NCI-H187 (cell line): ENCODE results near the gene CDC37.
"Not testable (repeated sequence)": the region's sequence is repeated elsewhere in the genome, so short reads cannot be mapped to it uniquely, and the experiment has no call there.

ENCODE experiments used
- DNase-seq, 2 experiments: peaks; one replicate each; lab custom pipeline; 2025; lab: John Stamatoyannopoulos, UW

CDC37 gene

GRCh38 chr19:10419646-10420443 lies 16.5 kb upstream of the CDC37 start:
- no peak for DNase-seq

GRCh38 chr19:10419200-10419645 lies 15.9 kb upstream of the CDC37 start:
- DNase-seq, result no peak

GRCh38 chr19:10418485-10419199 lies 15.3 kb upstream of the CDC37 start:
- no peak for DNase-seq

GRCh38 chr19:10418235-10418484 lies 14.8 kb upstream of the CDC37 start:
- DNase-seq, result no peak

DNA sequence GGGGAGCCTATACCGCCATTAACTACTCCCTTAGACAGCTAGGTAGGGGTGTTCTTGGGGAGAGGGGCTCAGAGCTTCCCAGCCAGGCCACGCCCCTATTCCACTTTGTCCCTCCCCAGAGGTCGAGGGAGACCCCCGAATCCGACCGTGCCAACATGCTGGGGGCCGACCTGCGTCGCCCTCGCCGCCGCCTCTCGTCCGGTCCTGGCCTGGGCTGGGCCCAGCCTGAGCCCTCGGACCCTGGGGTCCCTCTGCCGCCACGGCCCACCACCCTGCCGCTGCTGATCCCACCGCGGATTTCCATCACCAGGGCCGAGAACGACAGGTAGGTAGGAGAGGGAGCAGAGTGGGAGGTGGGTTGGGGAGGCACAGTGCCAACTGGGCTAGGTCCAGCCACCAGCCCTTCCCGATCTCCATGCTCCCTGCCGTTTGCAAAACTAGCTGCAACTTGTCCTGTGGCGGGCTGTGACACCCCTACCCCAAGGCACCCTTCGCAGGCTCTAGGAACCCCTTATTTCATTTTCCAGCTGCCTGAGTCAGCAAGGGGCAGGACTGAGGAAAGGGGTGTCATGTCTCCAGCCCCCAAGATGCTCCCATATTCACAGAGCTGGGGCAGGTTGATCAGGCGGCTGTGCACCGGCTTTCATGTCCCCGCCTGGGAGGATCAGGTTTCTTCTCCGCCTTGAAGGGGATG lies 14.3 kb upstream of the CDC37 start:
- DNase-seq, result no peak

DNA sequence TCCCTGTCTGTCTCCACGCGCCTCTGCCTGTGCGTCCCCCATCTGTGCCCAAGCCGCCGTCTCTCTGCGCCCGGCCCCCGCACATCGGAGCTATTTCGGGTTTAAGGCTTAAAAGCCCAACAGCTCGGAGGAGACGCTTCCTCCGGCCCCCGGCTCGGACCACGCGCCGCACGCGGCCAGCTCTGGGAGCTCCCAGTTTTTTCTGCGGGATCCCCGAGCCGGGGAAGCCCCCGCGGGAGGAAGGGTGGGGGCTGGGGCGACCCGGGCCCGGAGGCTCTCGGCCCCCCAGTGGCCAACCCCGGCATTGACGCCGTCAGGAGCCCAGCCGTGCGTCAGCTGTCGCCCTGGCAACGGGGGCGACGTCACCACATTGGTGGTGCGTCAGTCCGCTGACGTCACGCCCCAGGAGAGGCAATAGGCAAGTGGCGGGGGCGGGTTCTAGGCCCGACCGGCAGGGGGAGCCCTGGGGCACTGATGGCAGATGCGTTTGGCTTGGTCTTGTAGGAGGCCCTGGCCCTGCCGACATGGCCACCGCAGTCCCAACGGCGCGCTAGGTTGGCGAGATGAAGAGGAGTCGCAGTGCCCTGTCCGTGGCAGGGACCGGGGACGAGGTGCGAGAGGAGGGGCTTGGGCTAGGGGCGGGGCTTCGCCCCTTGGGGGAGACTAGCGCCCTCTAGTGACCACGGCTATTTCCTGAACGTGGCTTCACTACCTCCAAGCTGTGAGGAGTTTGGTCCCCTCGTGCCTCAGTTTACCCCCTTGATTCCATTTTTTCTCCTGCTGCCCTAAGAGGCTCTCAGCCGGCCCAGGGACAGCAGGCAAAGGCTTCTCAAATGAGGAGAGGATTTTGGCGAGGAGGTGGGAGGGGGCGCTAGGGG lies 13.3 kb upstream of the CDC37 start:
- DNase-seq, result peak; percentile 13 to 21

DNA sequence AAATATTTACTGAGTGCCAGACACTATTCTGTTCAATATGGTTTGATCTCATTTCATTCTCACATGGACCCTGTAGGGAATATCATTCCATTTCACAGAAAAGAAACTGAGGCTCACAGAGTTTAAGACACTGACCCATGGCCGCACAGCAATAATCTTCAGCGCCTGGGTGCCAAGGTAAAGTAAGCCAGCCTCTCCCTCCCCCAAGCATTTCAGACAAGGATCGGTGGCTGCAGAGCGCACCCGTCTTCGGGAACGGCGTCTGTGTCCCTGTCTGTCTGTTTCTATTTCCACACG lies 12.7 kb upstream of the CDC37 start:
- no peak for DNase-seq

DNA sequence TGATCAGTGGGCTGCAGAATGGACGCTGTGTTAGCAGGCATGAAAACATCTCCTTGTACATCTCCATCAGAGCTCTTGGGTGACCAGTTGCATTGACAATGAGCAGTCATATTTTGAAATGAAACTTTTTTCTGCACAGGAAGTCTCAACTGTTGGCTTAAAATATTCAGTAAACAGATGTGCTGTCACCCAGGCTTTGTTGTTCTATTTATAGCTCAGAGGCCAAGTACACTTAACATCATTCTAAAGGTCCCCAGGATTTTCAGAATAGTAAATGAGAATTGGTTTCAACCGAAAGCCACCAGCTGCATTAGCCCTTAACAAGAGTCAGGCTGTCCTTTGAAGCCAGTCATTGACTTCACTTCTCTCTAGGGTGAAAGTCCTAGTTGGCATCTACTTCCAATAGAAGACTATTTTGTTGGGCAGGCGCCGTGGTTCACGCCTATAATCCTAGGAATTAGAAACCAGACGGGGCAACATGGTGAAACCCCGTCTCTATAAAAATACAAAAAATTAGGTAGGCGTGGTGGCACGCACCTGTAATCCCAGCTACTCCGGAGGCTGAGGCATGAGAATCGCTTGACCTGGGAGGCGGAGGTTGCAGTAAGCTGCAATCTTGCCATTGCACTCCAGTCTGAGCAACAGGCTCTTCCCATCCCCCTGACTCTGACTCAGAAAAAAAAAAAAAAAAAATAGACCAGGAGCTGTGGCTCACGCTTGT lies 9.1 kb upstream of the CDC37 start:
- DNase-seq, result no peak

DNA sequence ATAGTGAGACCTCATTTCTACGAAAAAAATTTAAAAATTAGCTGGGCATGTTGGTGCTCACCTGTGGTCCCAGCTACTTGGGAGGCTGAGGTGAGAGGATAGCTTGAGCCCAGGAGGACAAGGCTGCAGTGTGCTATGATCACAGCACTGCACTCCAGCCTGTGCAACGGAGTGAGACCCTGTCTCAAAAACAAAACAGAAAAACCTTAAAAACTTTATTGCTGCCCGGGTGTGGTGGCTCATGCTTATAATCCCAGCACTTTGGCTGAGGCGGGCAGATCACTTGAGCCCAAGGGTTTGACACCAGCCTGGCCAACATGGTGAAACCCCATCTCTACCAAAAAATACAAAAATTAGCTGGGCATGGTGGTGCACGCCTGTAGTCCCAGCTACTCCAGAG lies 7.9 kb upstream of the CDC37 start:
- DNase-seq, result not testable (repeated sequence)

DNA sequence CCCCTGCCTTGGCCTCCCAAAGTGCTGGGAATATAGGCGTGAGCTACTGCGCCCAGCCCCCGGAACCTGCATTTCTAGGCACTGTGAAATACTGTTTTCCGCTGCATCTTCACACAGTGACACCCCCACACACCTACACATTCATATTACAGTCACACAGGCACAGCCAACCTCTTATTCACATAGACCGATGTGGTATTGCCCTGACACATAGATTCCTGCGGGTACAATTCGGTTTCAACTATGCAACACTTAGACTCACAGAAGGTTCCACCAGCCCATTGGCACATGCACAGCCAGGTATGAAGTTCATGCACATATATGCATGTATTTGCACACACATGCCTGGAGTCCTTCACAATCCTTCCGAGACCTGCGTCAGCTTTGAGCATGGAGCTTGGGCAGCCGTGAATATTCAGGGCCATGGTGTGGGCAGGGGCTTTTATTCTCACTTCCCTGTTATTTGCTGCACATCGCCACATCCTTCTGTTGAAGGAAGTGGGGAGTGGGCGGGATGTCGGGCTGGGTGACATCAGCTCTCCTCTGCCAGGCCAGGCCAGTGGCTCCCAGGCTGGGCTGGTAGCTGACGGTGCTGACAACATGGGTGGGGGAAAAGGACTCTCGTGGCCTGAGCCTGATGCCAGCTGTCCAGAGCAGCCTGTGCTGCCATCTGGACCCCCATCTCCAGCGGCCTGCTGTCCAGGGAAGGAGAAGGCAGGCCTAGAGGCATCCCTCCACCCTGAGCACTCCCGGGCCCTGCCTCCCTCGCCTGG lies 5.4 kb upstream of the CDC37 start:
- DNase-seq, result no peak

DNA sequence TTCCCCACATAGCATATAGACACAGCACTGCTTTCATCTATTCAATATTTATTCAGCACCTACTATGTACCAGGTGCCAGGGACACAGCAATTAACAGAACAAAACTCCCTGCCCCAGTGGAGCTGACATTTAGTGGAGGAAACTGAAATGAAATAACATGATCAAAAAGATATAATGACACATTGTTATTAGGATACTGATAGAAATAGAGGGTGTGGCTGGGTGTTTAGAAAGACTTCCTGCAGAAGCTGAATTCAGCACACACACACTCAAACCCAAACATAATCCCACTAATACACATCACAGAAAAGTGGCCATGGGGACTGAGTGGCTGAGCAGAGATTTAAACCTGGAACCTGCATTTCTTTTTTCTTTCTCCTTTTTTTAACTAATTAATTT lies 3.8 kb upstream of the CDC37 start:
- no peak for DNase-seq

- DNase-seq, result no peak
These were observed 2.8 kb upstream of the CDC37 start for GRCh38 chr19:10406191-10406590.

- no peak for DNase-seq
These were observed 1.8 kb upstream of the CDC37 start for GRCh38 chr19:10404888-10405820.

- no peak for DNase-seq
These were observed 802 bp downstream of the CDC37 start for GRCh38 chr19:10402441-10403038.

GRCh38 chr19:10399878-10400277 lies 3.5 kb downstream of the CDC37 start:
- DNase-seq, result no peak

GRCh38 chr19:10399340-10399739 lies 4.0 kb downstream of the CDC37 start:
- not testable (repeated sequence) for DNase-seq

GRCh38 chr19:10398819-10399218 lies 4.5 kb downstream of the CDC37 start:
- DNase-seq, result no peak

- DNase-seq, result no peak
These were observed 7.4 kb downstream of the CDC37 start for GRCh38 chr19:10395917-10396316.

DNA sequence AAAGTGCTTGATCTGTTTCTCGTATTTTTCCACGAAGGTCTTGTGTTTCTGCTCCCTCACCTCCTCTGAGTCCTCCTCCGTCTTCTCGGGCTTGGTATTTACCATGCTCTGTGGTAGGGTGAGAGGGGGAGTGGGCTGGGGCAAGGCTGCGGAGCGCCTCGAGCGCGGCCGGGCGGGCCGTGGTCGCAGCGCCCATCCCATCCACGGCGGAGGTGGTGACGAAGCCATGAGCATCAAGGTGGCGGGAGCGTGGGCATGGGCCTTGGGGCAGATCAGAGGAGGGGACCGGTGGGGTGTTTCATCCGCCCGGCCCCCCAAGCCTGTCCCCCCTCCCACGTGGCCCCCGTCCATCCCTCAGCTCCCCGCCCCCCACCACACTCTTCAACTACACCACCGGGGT lies 7.9 kb downstream of the CDC37 start:
- no peak for DNase-seq
